B cell (primary cell): Measurements from ENCODE around the gene TSPAN18. TPM values are rescaled to one million over a fixed set of nuclear protein-coding genes. Genes with fewer than 3 reads are reported as not detected.

Experiments
- ATAC-seq: fragments of 200-7000 bp; cut with Tn5 transposase; one replicate; pipeline ENCODE4 v1.10.0; 2021; ENCODE audit warnings: low read depth, mild to moderate bottlenecking, moderate number of reproducible peaks, moderate library complexity
- CTCF ChIA-PET: fragments of 350-600 bp; sonication (Branson Sonifier 250); formaldehyde crosslinking; loops from one replicate; lab custom pipeline; 2021; ENCODE audit warnings: antibody characterized with exemption, inconsistent platforms; lab: Charles Lee
- POLR2A ChIA-PET: fragments of 350-600 bp; sonication (Branson Sonifier 250); formaldehyde crosslinking; loops from one replicate; lab custom pipeline; 2021; ENCODE audit warnings: antibody characterized with exemption; lab: Charles Lee
- DNase-seq: peaks from one replicate; pipeline ENCODE4 v3.0.0; 2013
- H2AFZ ChIP-seq: 2 replicates; pipeline ENCODE4 v1.6.1; 2012; ENCODE audit warnings: mild to moderate bottlenecking, low read depth, low read length; ENCODE audit not compliant: insufficient read depth, poor library complexity, severe bottlenecking
- H3K27ac ChIP-seq, 2 donors: 1 replicate in 1 of 2; 2 replicates in 1 of 2; pipeline ENCODE4 v1.5.1; 2012 to 2013; ENCODE audit warnings: low read length in 2 of 2, mild to moderate bottlenecking in 2 of 2, moderate library complexity in 1 of 2
- H3K27me3 ChIP-seq, 4 experiments: fragments of 200-600 bp in 1 of 4; sonication (generic) in 1 of 4; replicated peaks in 1 of 4; 1 replicate in 2 of 4; 2 replicates in 2 of 4; pipeline versions ENCODE4 v1.6.1 to v1.7.0; 2013 to 2016; ENCODE audit warnings: low read length in 3 of 4, mild to moderate bottlenecking in 2 of 4, mixed read lengths in 1 of 4, moderate library complexity in 1 of 4; ENCODE audit not compliant: insufficient read depth in 4 of 4, control insufficient read depth in 3 of 4; ENCODE audit errors: control extremely low read depth in 1 of 4
- H3K36me3 ChIP-seq, 2 experiments: replicated peaks in 1 of 2; 1 replicate in 1 of 2; 2 replicates in 1 of 2; pipeline versions ENCODE4 v1.6.1 to v1.7.1; 2013; ENCODE audit warnings: low read length in 1 of 2; ENCODE audit not compliant: insufficient read depth in 2 of 2, control insufficient read depth in 1 of 2; ENCODE audit errors: control extremely low read depth in 1 of 2, extremely low read depth in 1 of 2
- H3K4me1 ChIP-seq, 2 donors: fragments of 200-600 bp in 1 of 2; sonication (generic) in 1 of 2; 1 replicate in 1 of 2; 2 replicates in 1 of 2; pipeline versions ENCODE4 v1.5.1 to v1.6.1; 2013 to 2017; ENCODE audit warnings: low read length in 2 of 2; ENCODE audit not compliant: control insufficient read depth in 2 of 2, insufficient read depth in 2 of 2
- H3K4me2 ChIP-seq: replicated peaks from 2 replicates; pipeline ENCODE3; 2012; ENCODE audit warnings: mild to moderate bottlenecking, low read depth, low read length; ENCODE audit not compliant: poor library complexity, severe bottlenecking
- H3K4me3 ChIP-seq, 5 experiments: fragments of 200-600 bp in 1 of 5; sonication (generic) in 1 of 5; 1 replicate in 3 of 5; 2 replicates in 2 of 5; pipeline versions ENCODE4 v1.5.1 to v1.7.0; 2011 to 2016; ENCODE audit warnings: low read length in 4 of 5, mild to moderate bottlenecking in 4 of 5, low read depth in 2 of 5, control low read depth in 1 of 5, moderate library complexity in 1 of 5; ENCODE audit not compliant: insufficient read depth in 1 of 5; ENCODE audit errors: control extremely low read depth in 1 of 5, extremely low read depth in 1 of 5
- H3K79me2 ChIP-seq: fragments of 200-600 bp; sonication (generic); one replicate; pipeline ENCODE4 v1.6.0; 2016; ENCODE audit warnings: low read length; ENCODE audit not compliant: control insufficient read depth, insufficient read depth
- H3K9ac ChIP-seq: fragments of 200-600 bp; sonication (generic); 2 replicates; pipeline ENCODE4 v1.6.1; 2017; ENCODE audit warnings: mild to moderate bottlenecking, low read length, moderate library complexity
- H3K9me3 ChIP-seq, 3 donors: one replicate each; pipeline versions ENCODE4 v1.6.1 to v1.7.1; 2013; ENCODE audit warnings: low read length in 2 of 3; ENCODE audit not compliant: control insufficient read depth in 2 of 3, insufficient read depth in 1 of 3; ENCODE audit errors: control extremely low read depth in 1 of 3
- H4K20me1 ChIP-seq: 2 replicates; pipeline ENCODE4 v1.6.0; 2012; ENCODE audit warnings: mild to moderate bottlenecking, low read length; ENCODE audit not compliant: insufficient read depth, control insufficient read depth, poor library complexity, severe bottlenecking
- H3K27ac Mint-ChIP-seq: one replicate; pipeline ENCODE4 v1.8.0; 2021; ENCODE audit warnings: mixed read lengths
- H3K27me3 Mint-ChIP-seq: one replicate; pipeline ENCODE4 v1.8.0; 2021; ENCODE audit warnings: mixed read lengths
- H3K4me1 Mint-ChIP-seq: one replicate; pipeline ENCODE4 v1.8.0; 2021; ENCODE audit warnings: mixed read lengths
- H3K4me3 Mint-ChIP-seq: one replicate; pipeline ENCODE4 v1.8.0; 2021; ENCODE audit warnings: mixed read lengths
- H3K9me3 Mint-ChIP-seq: one replicate; pipeline ENCODE4 v1.8.0; 2022; ENCODE audit warnings: mixed read lengths; ENCODE audit not compliant: insufficient read depth
- EZH2 ChIP-seq: IDR thresholded peaks from 2 replicates; pipeline ENCODE4 v1.6.1; 2012; ENCODE audit warnings: borderline replicate concordance, low read depth, mild to moderate bottlenecking, moderate library complexity, low read length; ENCODE audit not compliant: insufficient read depth, poor library complexity, severe bottlenecking
- WGBS: methylation state at CpG from one replicate; pipeline ENCODE4 v1.1.5; 2013; ENCODE audit warnings: missing lambda C conversion rate; ENCODE audit not compliant: insufficient coverage; 5-methylcytosine and 5-hydroxymethylcytosine counted together
- intact Hi-C: fragments of 100-400 bp; cut with micrococcal nuclease; formaldehyde crosslinking; loops from one replicate; pipeline ENCODE4 v1.10.0; 2022
- polyA plus RNA-seq: library from polyadenylated mRNA; depleted of rRNA; stranded (reverse); fragments of >200 nt; gene quantifications from 2 replicates; pipeline ENCODE4 v1.2.3, GENCODE V29; 2012
- total RNA-seq, 2 donors: library from RNA; stranded (reverse); fragments of 120-200 nt in 1 of 2; gene quantifications; 1 replicate in 1 of 2; 2 replicates in 1 of 2; pipeline versions ENCODE4 v1.2.3 to v1.2.4, GENCODE V29; 2013 to 2022
- TF ChIP-seq, protein P1 (sequence below): fragments of 200-600 bp; IDR thresholded peaks from one replicate; pipeline ENCODE4 v1.8.0; 2022; ENCODE audit warnings: antibody characterized with exemption, mild to moderate bottlenecking

TSPAN18 gene
- total and polyA plus RNA-seq, 2 donors (not counting 1 experiment from before 2014, with no cell fraction given) = 0.75 to 2.0 TPM

DNA sequence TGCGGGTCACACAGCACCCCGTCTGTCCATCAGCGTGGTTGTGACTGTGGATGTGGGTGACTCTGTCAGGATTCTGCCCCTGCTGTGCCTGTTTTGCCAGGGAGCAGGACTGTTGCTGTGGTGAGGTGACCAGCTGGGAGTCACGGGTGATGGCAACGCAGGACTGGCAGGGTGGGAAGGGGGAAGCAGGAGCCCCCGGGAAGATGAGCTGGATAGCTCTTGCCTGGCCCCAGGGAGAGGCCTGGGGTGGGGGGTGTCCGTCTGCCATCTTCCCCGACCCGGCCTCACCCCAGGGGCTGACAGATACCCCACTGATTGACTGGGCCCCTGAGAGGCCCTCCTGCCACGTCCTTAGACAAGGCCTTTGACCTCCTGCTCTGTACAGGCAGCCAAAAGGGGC lies 34.3 kb upstream of the TSPAN18 start:
- H3K27me3 ChIP-seq = peaks cover 0 to 2% (median 0%) of the 10 kb centered on the region in 4 experiments
- H3K27ac ChIP-seq = no peak overlapping the region
- 93% methylated on average over 10 of the region's 10 CpGs for WGBS
- H3K36me3 ChIP-seq = no peaks in the 10 kb centered on the region
- intact Hi-C loops = no loop called here
- no peaks in the 10 kb centered on the region for H3K9me3 Mint-ChIP-seq
- H3K4me3 Mint-ChIP-seq = no peak overlapping the region
- peaks cover 12% of the 10 kb centered on the region for H3K27me3 Mint-ChIP-seq
- peaks cover 8% of the 10 kb centered on the region for H3K4me1 Mint-ChIP-seq
- no peaks in the 10 kb centered on the region for H3K79me2 ChIP-seq
- H3K4me3 ChIP-seq = no peak overlapping the region
- no peaks in the 10 kb centered on the region for H4K20me1 ChIP-seq
- ChIA-PET CTCF (no interaction called here), POLR2A (no interaction called here)
- H3K9ac ChIP-seq = no peak overlapping the region
- H3K27ac Mint-ChIP-seq = no peak overlapping the region
- no peak overlapping the region for H2AFZ ChIP-seq
- peaks cover 0 to 2% (median 0%) of the 10 kb centered on the region in 3 donors for H3K9me3 ChIP-seq
- ATAC-seq (no peak), DNase-seq (no peak)
- no peak overlapping the region for H3K4me2 ChIP-seq
- no peak for TF ChIP-seq EZH2
- TF ChIP-seq, protein P1, sequence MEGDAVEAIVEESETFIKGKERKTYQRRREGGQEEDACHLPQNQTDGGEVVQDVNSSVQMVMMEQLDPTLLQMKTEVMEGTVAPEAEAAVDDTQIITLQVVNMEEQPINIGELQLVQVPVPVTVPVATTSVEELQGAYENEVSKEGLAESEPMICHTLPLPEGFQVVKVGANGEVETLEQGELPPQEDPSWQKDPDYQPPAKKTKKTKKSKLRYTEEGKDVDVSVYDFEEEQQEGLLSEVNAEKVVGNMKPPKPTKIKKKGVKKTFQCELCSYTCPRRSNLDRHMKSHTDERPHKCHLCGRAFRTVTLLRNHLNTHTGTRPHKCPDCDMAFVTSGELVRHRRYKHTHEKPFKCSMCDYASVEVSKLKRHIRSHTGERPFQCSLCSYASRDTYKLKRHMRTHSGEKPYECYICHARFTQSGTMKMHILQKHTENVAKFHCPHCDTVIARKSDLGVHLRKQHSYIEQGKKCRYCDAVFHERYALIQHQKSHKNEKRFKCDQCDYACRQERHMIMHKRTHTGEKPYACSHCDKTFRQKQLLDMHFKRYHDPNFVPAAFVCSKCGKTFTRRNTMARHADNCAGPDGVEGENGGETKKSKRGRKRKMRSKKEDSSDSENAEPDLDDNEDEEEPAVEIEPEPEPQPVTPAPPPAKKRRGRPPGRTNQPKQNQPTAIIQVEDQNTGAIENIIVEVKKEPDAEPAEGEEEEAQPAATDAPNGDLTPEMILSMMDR = no peak
- H3K4me1 ChIP-seq = peaks cover 0 to 2% of the 10 kb centered on the region in 2 donors

- Histone ChIP-seq H3K36me3 (no peaks in the 10 kb centered on the region), H3K9ac (no peak overlapping the region), H3K27ac (no peak overlapping the region), H3K79me2 (no peaks in the 10 kb centered on the region), H3K4me3 (no peak overlapping the region), H2AFZ (no peak overlapping the region), H3K9me3 (peaks cover 0 to 2% (median 0%) of the 10 kb centered on the region in 3 donors), H3K4me2 (no peak overlapping the region), H3K4me1 (no peaks in the 10 kb centered on the region), H3K27me3 (peaks cover 0 to 2% (median 0%) of the 10 kb centered on the region in 4 experiments), H4K20me1 (no peaks in the 10 kb centered on the region)
- no peak for ATAC-seq
- TF ChIP-seq EZH2 = no peak
- TF ChIP-seq, protein P1 = no peak
- H3K4me1 Mint-ChIP-seq = peaks cover 2% of the 10 kb centered on the region
- H3K4me3 Mint-ChIP-seq = no peak overlapping the region
- ChIA-PET POLR2A (no interaction called here), CTCF (no interaction called here)
- peaks cover 4% of the 10 kb centered on the region for H3K27me3 Mint-ChIP-seq
- no peak overlapping the region for H3K27ac Mint-ChIP-seq
- H3K9me3 Mint-ChIP-seq = no peaks in the 10 kb centered on the region
- 88% methylated on average over 3 of the region's 7 CpGs for WGBS
- DNase-seq = no peak
- intact Hi-C loops = no loop called here
These were observed 33.1 kb upstream of the TSPAN18 start for GRCh38 chr11:44693654-44694119.
